HL-60 (cell line): ENCODE data around the gene ZFAND3.

Experiments used
- DNase-seq, 2 experiments: peaks; one replicate each; pipeline ENCODE4 v3.0.0-alpha.2; 2010 to 2020; ENCODE audit warnings: low read depth in 1 of 2, low spot score in 1 of 2
- H3K27ac ChIP-seq: fragments of 250-450 bp; sonication (Bioruptor Pico); replicated peaks from 2 replicates; pipeline ENCODE4 v1.5.1; 2020; ENCODE audit warnings: mild to moderate bottlenecking, moderate library complexity
- H3K27me3 ChIP-seq: fragments of 250-450 bp; sonication (Bioruptor Pico); 2 replicates; pipeline ENCODE4 v1.5.1; 2021; ENCODE audit warnings: mild to moderate bottlenecking, moderate library complexity; ENCODE audit not compliant: insufficient read depth, poor library complexity, severe bottlenecking
- H3K4me3 ChIP-seq: replicated peaks from 2 replicates; pipeline ENCODE4 v1.5.1; 2011; ENCODE audit warnings: mild to moderate bottlenecking, control low read depth, low read length; ENCODE audit not compliant: insufficient read depth
- CTCF ChIP-seq: IDR thresholded peaks from one replicate; pipeline ENCODE4 v1.5.1; 2011; ENCODE audit warnings: low read length, control low read depth, inconsistent platforms; ENCODE audit not compliant: insufficient read depth
- GABPA ChIP-seq: IDR thresholded peaks from 2 replicates; pipeline ENCODE4 v1.6.1; 2012; ENCODE audit warnings: low read depth
- POLR2AphosphoS5 ChIP-seq: IDR thresholded peaks from 2 replicates; pipeline ENCODE4 v1.6.1; 2012; ENCODE audit warnings: low read depth
- REST ChIP-seq: IDR thresholded peaks from 2 replicates; pipeline ENCODE4 v1.6.1; 2012; ENCODE audit warnings: low read depth; ENCODE audit not compliant: insufficient replicate concordance
- SPI1 ChIP-seq: IDR thresholded peaks from 2 replicates; pipeline ENCODE4 v1.6.1; 2012; ENCODE audit warnings: low read depth, mild to moderate bottlenecking, borderline replicate concordance

The ZFAND3 gene

GRCh38 chr6:37802810-37803209 lies 16.7 kb upstream of the ZFAND3 start:
- Histone ChIP-seq H3K27me3 (no peaks in the 10 kb centered on the region), H3K4me3 (no peak overlapping the region), H3K27ac (no peak overlapping the region)
- TF ChIP-seq POLR2AphosphoS5 (no peak), REST (no peak), CTCF (no peak), GABPA (no peak), SPI1 (no peak)
- peak in 1 of 2 experiments; percentile 56 for DNase-seq

GRCh38 chr6:37804586-37804985 lies 14.9 kb upstream of the ZFAND3 start:
- TF ChIP-seq CTCF (no peak), SPI1 (no peak), GABPA (no peak), POLR2AphosphoS5 (no peak), REST (no peak)
- no peak overlapping the region for H3K27ac ChIP-seq
- H3K27me3 ChIP-seq, result no peaks in the 10 kb centered on the region
- no peak for DNase-seq
- no peak overlapping the region for H3K4me3 ChIP-seq

GRCh38 chr6:37806213-37806612 lies 13.3 kb upstream of the ZFAND3 start:
- DNase-seq, result no peak
- H3K27me3 ChIP-seq, result no peaks in the 10 kb centered on the region
- TF ChIP-seq GABPA, result no peak
- TF ChIP-seq REST, result no peak
- TF ChIP-seq POLR2AphosphoS5, result no peak
- no peak overlapping the region for H3K4me3 ChIP-seq
- no peak overlapping the region for H3K27ac ChIP-seq

- no peak overlapping the region for H3K27ac ChIP-seq
- H3K4me3 ChIP-seq, result no peak overlapping the region
Measured at GRCh38 chr6:37807656-37808055, 11.9 kb upstream of the ZFAND3 start.

More at GRCh38 chr6:37807656-37808055, 11.9 kb upstream of the ZFAND3 start:
- H3K27me3 ChIP-seq, result no peaks in the 10 kb centered on the region
- no peak for DNase-seq
- TF ChIP-seq POLR2AphosphoS5 (no peak), GABPA (no peak), SPI1 (no peak), CTCF (no peak), REST (no peak)
